ENCODE measurements around the gene SLC9A6.

The SLC9A6 gene

GRCh38 chrX:135974279-135974856, 10.9 kb upstream of the SLC9A6 start:
- no peak overlapping the region for H3K9ac ChIP-seq (ENCODE audit: low read length)
- H3K36me3 ChIP-seq (ENCODE audit: control insufficient read depth, insufficient read depth, low read length): no peaks in the 10 kb centered on the region
- no peak overlapping the region for H3K4ac ChIP-seq (ENCODE audit: low read depth, low read length)
- H2BK5ac ChIP-seq (ENCODE audit: low read length): no peak overlapping the region
- no CpG with 5 or more reads among the region's 32 CpGs for WGBS (ENCODE audit: extremely low coverage, insufficient coverage, low lambda C conversion rate)
- no peaks in the 10 kb centered on the region for H3K4me1 ChIP-seq (ENCODE audit: control insufficient read depth, low read depth, low read length)
- H3K79me1 ChIP-seq (ENCODE audit: low read length): no peaks in the 10 kb centered on the region
- H3K79me2 ChIP-seq (ENCODE audit: control insufficient read depth, insufficient read depth, low read length): peaks cover 13% of the 10 kb centered on the region
- no peak overlapping the region for H2AK5ac ChIP-seq (ENCODE audit: low read length)
- H4K5ac ChIP-seq (ENCODE audit: low read length): no peak overlapping the region
- no peak overlapping the region for H3K56ac ChIP-seq (ENCODE audit: low read length)
- H3K27ac ChIP-seq (ENCODE audit: low read depth, low read length): no peak overlapping the region
- no peak overlapping the region for H3K4me2 ChIP-seq (ENCODE audit: low read length)
- H3K27me3 ChIP-seq (ENCODE audit: insufficient read depth, low read length, poor library complexity): no peaks in the 10 kb centered on the region
- H3K4me3 ChIP-seq (ENCODE audit: low read length): no peak overlapping the region
- no peak overlapping the region for H2BK15ac ChIP-seq (replicated peaks; ENCODE audit: low read depth)
- H4K8ac ChIP-seq (ENCODE audit: low read depth, low read length): no peak overlapping the region
- H3K18ac ChIP-seq (ENCODE audit: low read length): no peak overlapping the region
- H3K23ac ChIP-seq (ENCODE audit: low read length): no peak overlapping the region
- DNase-seq: peak; percentile 70
- no peak overlapping the region for H2BK120ac ChIP-seq (ENCODE audit: low read depth, low read length)

- H3K36me3 ChIP-seq (ENCODE audit: control insufficient read depth, insufficient read depth, low read length): no peaks in the 10 kb centered on the region
- H3K9ac ChIP-seq (ENCODE audit: low read length): no peak overlapping the region
- H2BK5ac ChIP-seq (ENCODE audit: low read length): no peak overlapping the region
- H4K5ac ChIP-seq (ENCODE audit: low read length): no peak overlapping the region
- no peak overlapping the region for H2BK120ac ChIP-seq (ENCODE audit: low read depth, low read length)
- H3K4me3 ChIP-seq (ENCODE audit: low read length): no peak overlapping the region
- H3K4me2 ChIP-seq (ENCODE audit: low read length): no peak overlapping the region
- WGBS (ENCODE audit: extremely low coverage, insufficient coverage, low lambda C conversion rate): no CpG with 5 or more reads among the region's 1 CpG
- no peak overlapping the region for H3K18ac ChIP-seq (ENCODE audit: low read length)
- peaks cover 13% of the 10 kb centered on the region for H3K79me2 ChIP-seq (ENCODE audit: control insufficient read depth, insufficient read depth, low read length)
- no peak overlapping the region for H3K4ac ChIP-seq (ENCODE audit: low read depth, low read length)
- H3K23ac ChIP-seq (ENCODE audit: low read length): no peak overlapping the region
- H3K79me1 ChIP-seq (ENCODE audit: low read length): no peaks in the 10 kb centered on the region
- no peak for DNase-seq
- H3K27ac ChIP-seq (ENCODE audit: low read depth, low read length): no peak overlapping the region
- no peak overlapping the region for H4K8ac ChIP-seq (ENCODE audit: low read depth, low read length)
- H2AK5ac ChIP-seq (ENCODE audit: low read length): no peak overlapping the region
- no peak overlapping the region for H3K56ac ChIP-seq (ENCODE audit: low read length)
- H3K27me3 ChIP-seq (ENCODE audit: insufficient read depth, low read length, poor library complexity): no peaks in the 10 kb centered on the region
- H2BK15ac ChIP-seq (replicated peaks; ENCODE audit: low read depth): no peak overlapping the region
- no peaks in the 10 kb centered on the region for H3K4me1 ChIP-seq (ENCODE audit: control insufficient read depth, low read depth, low read length)
Observed at GRCh38 chrX:135975421-135975820, 9.8 kb upstream of the SLC9A6 start.

GRCh38 chrX:135977611-135978010, 7.6 kb upstream of the SLC9A6 start:
- Histone ChIP-seq H3K27ac (ENCODE audit: low read depth, low read length) (no peak overlapping the region), H2BK5ac (ENCODE audit: low read length) (no peak overlapping the region), H4K5ac (ENCODE audit: low read length) (no peak overlapping the region), H3K56ac (ENCODE audit: low read length) (no peak overlapping the region), H3K4me2 (ENCODE audit: low read length) (no peak overlapping the region), H3K4me1 (ENCODE audit: control insufficient read depth, low read depth, low read length) (no peaks in the 10 kb centered on the region), H3K27me3 (ENCODE audit: insufficient read depth, low read length, poor library complexity) (no peaks in the 10 kb centered on the region), H4K8ac (ENCODE audit: low read depth, low read length) (no peak overlapping the region), H2BK15ac (replicated peaks; ENCODE audit: low read depth) (no peak overlapping the region), H3K23ac (ENCODE audit: low read length) (no peak overlapping the region), H3K18ac (ENCODE audit: low read length) (no peak overlapping the region), H3K4me3 (ENCODE audit: low read length) (no peak overlapping the region), H3K79me1 (ENCODE audit: low read length) (no peaks in the 10 kb centered on the region), H2BK120ac (ENCODE audit: low read depth, low read length) (no peak overlapping the region), H3K36me3 (ENCODE audit: control insufficient read depth, insufficient read depth, low read length) (no peaks in the 10 kb centered on the region), H3K4ac (ENCODE audit: low read depth, low read length) (no peak overlapping the region), H3K9ac (ENCODE audit: low read length) (no peak overlapping the region), H3K79me2 (ENCODE audit: control insufficient read depth, insufficient read depth, low read length) (peaks cover 7% of the 10 kb centered on the region), H2AK5ac (ENCODE audit: low read length) (no peak overlapping the region)
- no peak for DNase-seq
- WGBS (ENCODE audit: extremely low coverage, insufficient coverage, low lambda C conversion rate): no CpG with 5 or more reads among the region's 4 CpGs

GRCh38 chrX:135981010-135981409, 4.2 kb upstream of the SLC9A6 start:
- no peaks in the 10 kb centered on the region for H3K4me1 ChIP-seq (ENCODE audit: control insufficient read depth, low read depth, low read length)
- DNase-seq: no peak
- H3K18ac ChIP-seq (ENCODE audit: low read length): no peak overlapping the region
- no peak overlapping the region for H2BK120ac ChIP-seq (ENCODE audit: low read depth, low read length)
- H3K79me2 ChIP-seq (ENCODE audit: control insufficient read depth, insufficient read depth, low read length): no peaks in the 10 kb centered on the region
- H3K56ac ChIP-seq (ENCODE audit: low read length): no peak overlapping the region
- H4K5ac ChIP-seq (ENCODE audit: low read length): no peak overlapping the region
- no peak overlapping the region for H3K23ac ChIP-seq (ENCODE audit: low read length)
- no peak overlapping the region for H2BK5ac ChIP-seq (ENCODE audit: low read length)
- H4K8ac ChIP-seq (ENCODE audit: low read depth, low read length): no peak overlapping the region
- no peaks in the 10 kb centered on the region for H3K36me3 ChIP-seq (ENCODE audit: control insufficient read depth, insufficient read depth, low read length)
- WGBS (ENCODE audit: extremely low coverage, insufficient coverage, low lambda C conversion rate): no CpG with 5 or more reads among the region's 5 CpGs
- H2BK15ac ChIP-seq (replicated peaks; ENCODE audit: low read depth): no peak overlapping the region
- no peak overlapping the region for H3K4ac ChIP-seq (ENCODE audit: low read depth, low read length)
- no peak overlapping the region for H3K9ac ChIP-seq (ENCODE audit: low read length)
- no peaks in the 10 kb centered on the region for H3K27me3 ChIP-seq (ENCODE audit: insufficient read depth, low read length, poor library complexity)
- no peak overlapping the region for H3K4me2 ChIP-seq (ENCODE audit: low read length)
- H3K79me1 ChIP-seq (ENCODE audit: low read length): no peaks in the 10 kb centered on the region
- H3K4me3 ChIP-seq (ENCODE audit: low read length): no peak overlapping the region
- H3K27ac ChIP-seq (ENCODE audit: low read depth, low read length): no peak overlapping the region
- H2AK5ac ChIP-seq (ENCODE audit: low read length): no peak overlapping the region

GRCh38 chrX:135981668-135982067, 3.6 kb upstream of the SLC9A6 start:
- no peak for DNase-seq
- H4K8ac ChIP-seq (ENCODE audit: low read depth, low read length): no peak overlapping the region
- H3K4me3 ChIP-seq (ENCODE audit: low read length): no peak overlapping the region
- H3K79me2 ChIP-seq (ENCODE audit: control insufficient read depth, insufficient read depth, low read length): peaks cover 4% of the 10 kb centered on the region
- H3K23ac ChIP-seq (ENCODE audit: low read length): no peak overlapping the region
- H3K27ac ChIP-seq (ENCODE audit: low read depth, low read length): no peak overlapping the region
- H3K4ac ChIP-seq (ENCODE audit: low read depth, low read length): no peak overlapping the region
- no peak overlapping the region for H3K4me2 ChIP-seq (ENCODE audit: low read length)
- no peak overlapping the region for H4K5ac ChIP-seq (ENCODE audit: low read length)
- no peak overlapping the region for H3K18ac ChIP-seq (ENCODE audit: low read length)
- no peaks in the 10 kb centered on the region for H3K36me3 ChIP-seq (ENCODE audit: control insufficient read depth, insufficient read depth, low read length)
- no peak overlapping the region for H2BK5ac ChIP-seq (ENCODE audit: low read length)
- H3K4me1 ChIP-seq (ENCODE audit: control insufficient read depth, low read depth, low read length): no peaks in the 10 kb centered on the region
- no peak overlapping the region for H3K9ac ChIP-seq (ENCODE audit: low read length)
- H2BK15ac ChIP-seq (replicated peaks; ENCODE audit: low read depth): no peak overlapping the region
- H2AK5ac ChIP-seq (ENCODE audit: low read length): no peak overlapping the region
- no peaks in the 10 kb centered on the region for H3K27me3 ChIP-seq (ENCODE audit: insufficient read depth, low read length, poor library complexity)
- no peaks in the 10 kb centered on the region for H3K79me1 ChIP-seq (ENCODE audit: low read length)
- H2BK120ac ChIP-seq (ENCODE audit: low read depth, low read length): no peak overlapping the region
- no peak overlapping the region for H3K56ac ChIP-seq (ENCODE audit: low read length)

- Histone ChIP-seq H3K36me3 (ENCODE audit: control insufficient read depth, insufficient read depth, low read length) (no peaks in the 10 kb centered on the region), H3K18ac (ENCODE audit: low read length) (no peak overlapping the region), H2BK5ac (ENCODE audit: low read length) (no peak overlapping the region), H3K4ac (ENCODE audit: low read depth, low read length) (no peak overlapping the region), H4K5ac (ENCODE audit: low read length) (no peak overlapping the region), H3K23ac (ENCODE audit: low read length) (no peak overlapping the region), H3K79me1 (ENCODE audit: low read length) (no peaks in the 10 kb centered on the region), H4K8ac (ENCODE audit: low read depth, low read length) (no peak overlapping the region), H3K27ac (ENCODE audit: low read depth, low read length) (no peak overlapping the region), H2BK15ac (replicated peaks; ENCODE audit: low read depth) (no peak overlapping the region), H3K9ac (ENCODE audit: low read length) (no peak overlapping the region), H2BK120ac (ENCODE audit: low read depth, low read length) (no peak overlapping the region), H3K27me3 (ENCODE audit: insufficient read depth, low read length, poor library complexity) (no peaks in the 10 kb centered on the region), H3K79me2 (ENCODE audit: control insufficient read depth, insufficient read depth, low read length) (peaks cover 4% of the 10 kb centered on the region), H3K4me3 (ENCODE audit: low read length) (no peak overlapping the region), H2AK5ac (ENCODE audit: low read length) (no peak overlapping the region), H3K4me1 (ENCODE audit: control insufficient read depth, low read depth, low read length) (no peaks in the 10 kb centered on the region), H3K4me2 (ENCODE audit: low read length) (no peak overlapping the region), H3K56ac (ENCODE audit: low read length) (no peak overlapping the region)
- WGBS (ENCODE audit: extremely low coverage, insufficient coverage, low lambda C conversion rate): no CpG with 5 or more reads among the region's 1 CpG
- peak; percentile 3 for DNase-seq
Observed at GRCh38 chrX:135982860-135983259, 2.4 kb upstream of the SLC9A6 start.
